ENCODE data around the gene CD63. TPM values are rescaled to one million over a fixed set of nuclear protein-coding genes. Genes with fewer than 3 reads are reported as not detected.

CD63 gene
- total and polyA plus RNA-seq, 2 of the 13 experiments (the other 11 are each of a cell fraction or from before 2014, with no cell fraction given) = 234 to 277 TPM

DNA sequence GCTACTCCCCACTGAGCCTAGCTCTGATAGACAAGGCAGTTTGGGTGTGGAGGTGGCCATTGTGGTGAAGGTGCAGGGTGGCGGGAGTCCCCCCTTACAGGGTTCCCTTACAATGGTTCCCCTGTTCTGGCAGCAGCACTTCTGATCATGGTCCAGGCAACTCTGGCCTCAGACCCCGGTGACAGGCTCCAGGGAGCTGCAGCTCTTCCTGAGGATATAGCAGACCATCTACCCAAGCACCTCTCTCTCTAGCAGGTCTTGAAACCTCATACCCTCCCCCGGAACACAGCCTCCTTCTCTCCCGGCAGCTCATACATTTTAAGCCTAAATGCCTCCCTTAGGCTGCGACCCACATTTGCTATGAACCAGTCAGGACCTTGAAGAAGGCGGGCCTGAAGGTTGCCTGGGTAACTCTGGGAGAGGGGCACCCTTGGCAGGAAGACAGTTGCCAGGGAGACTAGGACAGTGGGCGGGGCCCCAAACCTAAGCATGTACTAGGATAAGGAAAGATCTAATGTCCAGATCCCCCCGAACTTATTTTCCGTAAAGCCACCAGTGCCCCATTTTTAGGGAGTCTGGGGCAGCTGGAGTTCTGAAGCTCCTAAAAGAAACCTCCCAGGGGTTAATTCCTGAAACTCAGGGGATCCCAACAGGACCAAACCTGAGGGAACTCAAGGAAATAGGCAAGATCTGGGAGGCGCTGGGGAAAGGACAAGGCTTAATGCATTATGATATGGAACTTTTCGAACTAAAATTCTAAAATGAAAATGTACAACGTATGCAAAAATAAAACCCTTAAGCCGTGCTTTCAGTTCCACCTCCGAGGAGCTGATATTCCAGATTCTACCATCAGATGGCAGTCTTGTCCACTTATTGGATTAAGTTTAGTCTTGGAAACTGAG is 9.6 kb upstream of the CD63 start (continued):
- TF ChIP-seq, protein P1, sequence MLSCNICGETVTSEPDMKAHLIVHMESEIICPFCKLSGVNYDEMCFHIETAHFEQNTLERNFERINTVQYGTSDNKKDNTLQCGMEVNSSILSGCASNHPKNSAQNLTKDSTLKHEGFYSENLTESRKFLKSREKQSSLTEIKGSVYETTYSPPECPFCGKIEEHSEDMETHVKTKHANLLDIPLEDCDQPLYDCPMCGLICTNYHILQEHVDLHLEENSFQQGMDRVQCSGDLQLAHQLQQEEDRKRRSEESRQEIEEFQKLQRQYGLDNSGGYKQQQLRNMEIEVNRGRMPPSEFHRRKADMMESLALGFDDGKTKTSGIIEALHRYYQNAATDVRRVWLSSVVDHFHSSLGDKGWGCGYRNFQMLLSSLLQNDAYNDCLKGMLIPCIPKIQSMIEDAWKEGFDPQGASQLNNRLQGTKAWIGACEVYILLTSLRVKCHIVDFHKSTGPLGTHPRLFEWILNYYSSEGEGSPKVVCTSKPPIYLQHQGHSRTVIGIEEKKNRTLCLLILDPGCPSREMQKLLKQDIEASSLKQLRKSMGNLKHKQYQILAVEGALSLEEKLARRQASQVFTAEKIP (CRISPR knock-in tag; IDR thresholded peaks at IDR 0.05; ENCODE audit: borderline replicate concordance) = no peak
- TF ChIP-seq, protein P2, sequence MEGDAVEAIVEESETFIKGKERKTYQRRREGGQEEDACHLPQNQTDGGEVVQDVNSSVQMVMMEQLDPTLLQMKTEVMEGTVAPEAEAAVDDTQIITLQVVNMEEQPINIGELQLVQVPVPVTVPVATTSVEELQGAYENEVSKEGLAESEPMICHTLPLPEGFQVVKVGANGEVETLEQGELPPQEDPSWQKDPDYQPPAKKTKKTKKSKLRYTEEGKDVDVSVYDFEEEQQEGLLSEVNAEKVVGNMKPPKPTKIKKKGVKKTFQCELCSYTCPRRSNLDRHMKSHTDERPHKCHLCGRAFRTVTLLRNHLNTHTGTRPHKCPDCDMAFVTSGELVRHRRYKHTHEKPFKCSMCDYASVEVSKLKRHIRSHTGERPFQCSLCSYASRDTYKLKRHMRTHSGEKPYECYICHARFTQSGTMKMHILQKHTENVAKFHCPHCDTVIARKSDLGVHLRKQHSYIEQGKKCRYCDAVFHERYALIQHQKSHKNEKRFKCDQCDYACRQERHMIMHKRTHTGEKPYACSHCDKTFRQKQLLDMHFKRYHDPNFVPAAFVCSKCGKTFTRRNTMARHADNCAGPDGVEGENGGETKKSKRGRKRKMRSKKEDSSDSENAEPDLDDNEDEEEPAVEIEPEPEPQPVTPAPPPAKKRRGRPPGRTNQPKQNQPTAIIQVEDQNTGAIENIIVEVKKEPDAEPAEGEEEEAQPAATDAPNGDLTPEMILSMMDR (CRISPR knock-in tag; IDR thresholded peaks at IDR 0.05) = peak; percentile 85
- TF ChIP-seq KLF13 (CRISPR knock-in tag; IDR thresholded peaks at IDR 0.05) (no peak), RFX5 (IDR thresholded peaks at IDR 0.05; ENCODE audit: low read depth, low read length) (no peak), ZBTB7B (CRISPR knock-in tag; IDR thresholded peaks at IDR 0.05) (0 out of 2 replicates have a peak, but pooled peaks have one; percentile 40), ELF1 (CRISPR knock-in tag; IDR thresholded peaks at IDR 0.05) (peak; percentile 18; the same call in 1 of the 2 replicates), ZNF17 (CRISPR knock-in tag; IDR thresholded peaks at IDR 0.05) (no peak), MYC (CRISPR knock-in tag; IDR thresholded peaks at IDR 0.05; ENCODE audit: borderline replicate concordance) (no peak), SAP130 (CRISPR knock-in tag; IDR thresholded peaks at IDR 0.05; ENCODE audit: low read depth) (peak; percentile 46; the same call in 1 of the 2 replicates), ZNF543 (CRISPR knock-in tag; IDR thresholded peaks at IDR 0.05) (no peak), NRL (CRISPR knock-in tag; IDR thresholded peaks at IDR 0.05; ENCODE audit: borderline replicate concordance) (no peak), ZBTB38 (CRISPR knock-in tag; IDR thresholded peaks at IDR 0.05) (no peak), ZNF547 (CRISPR knock-in tag; IDR thresholded peaks at IDR 0.05) (no peak), ZNF652 (CRISPR knock-in tag; IDR thresholded peaks at IDR 0.05; ENCODE audit: borderline replicate concordance, low read depth) (peak; percentile 72), SYNCRIP (IDR thresholded peaks at IDR 0.05; ENCODE audit: insufficient read depth, low read depth, low read length) (no peak), MEF2D (CRISPR knock-in tag; IDR thresholded peaks at IDR 0.05) (no peak), ZNF629 (CRISPR knock-in tag; conservative IDR thresholded peaks at IDR 0.05) (no peak), KDM5A (IDR thresholded peaks at IDR 0.05; ENCODE audit: borderline replicate concordance, low read length) (peak; percentile 81), ADNP (CRISPR knock-in tag; IDR thresholded peaks at IDR 0.05) (no peak), SP1 (IDR thresholded peaks at IDR 0.05) (no peak), SP1 (CRISPR knock-in tag; IDR thresholded peaks at IDR 0.05) (peak; percentile 52; the same call in 1 of the 2 replicates)
- TF ChIP-seq, protein P3, sequence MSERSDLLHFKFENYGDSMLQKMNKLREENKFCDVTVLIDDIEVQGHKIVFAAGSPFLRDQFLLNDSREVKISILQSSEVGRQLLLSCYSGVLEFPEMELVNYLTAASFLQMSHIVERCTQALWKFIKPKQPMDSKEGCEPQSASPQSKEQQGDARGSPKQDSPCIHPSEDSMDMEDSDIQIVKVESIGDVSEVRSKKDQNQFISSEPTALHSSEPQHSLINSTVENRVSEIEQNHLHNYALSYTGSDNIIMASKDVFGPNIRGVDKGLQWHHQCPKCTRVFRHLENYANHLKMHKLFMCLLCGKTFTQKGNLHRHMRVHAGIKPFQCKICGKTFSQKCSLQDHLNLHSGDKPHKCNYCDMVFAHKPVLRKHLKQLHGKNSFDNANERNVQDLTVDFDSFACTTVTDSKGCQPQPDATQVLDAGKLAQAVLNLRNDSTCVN (CRISPR knock-in tag; IDR thresholded peaks at IDR 0.05; ENCODE audit: borderline replicate concordance) = no peak
- TF ChIP-seq, protein P4, sequence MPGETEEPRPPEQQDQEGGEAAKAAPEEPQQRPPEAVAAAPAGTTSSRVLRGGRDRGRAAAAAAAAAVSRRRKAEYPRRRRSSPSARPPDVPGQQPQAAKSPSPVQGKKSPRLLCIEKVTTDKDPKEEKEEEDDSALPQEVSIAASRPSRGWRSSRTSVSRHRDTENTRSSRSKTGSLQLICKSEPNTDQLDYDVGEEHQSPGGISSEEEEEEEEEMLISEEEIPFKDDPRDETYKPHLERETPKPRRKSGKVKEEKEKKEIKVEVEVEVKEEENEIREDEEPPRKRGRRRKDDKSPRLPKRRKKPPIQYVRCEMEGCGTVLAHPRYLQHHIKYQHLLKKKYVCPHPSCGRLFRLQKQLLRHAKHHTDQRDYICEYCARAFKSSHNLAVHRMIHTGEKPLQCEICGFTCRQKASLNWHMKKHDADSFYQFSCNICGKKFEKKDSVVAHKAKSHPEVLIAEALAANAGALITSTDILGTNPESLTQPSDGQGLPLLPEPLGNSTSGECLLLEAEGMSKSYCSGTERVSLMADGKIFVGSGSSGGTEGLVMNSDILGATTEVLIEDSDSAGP (CRISPR knock-in tag; IDR thresholded peaks at IDR 0.05; ENCODE audit: borderline replicate concordance) = no peak

Data from HepG2 (cell line).